ENCODE measurements around the gene OTOA. TPM values are rescaled to one million over a fixed set of nuclear protein-coding genes. Genes with fewer than 3 reads are reported as not detected.

Gene OTOA
- total and polyA plus RNA-seq, 2 of the 13 experiments (the other 11 are each of a cell fraction or from before 2014, with no cell fraction given), result 0.05 to 0.15 TPM

- Histone ChIP-seq H2AFZ (ENCODE audit: low read length) (no peak overlapping the region), H3K79me2 (ENCODE audit: insufficient read depth, low read length) (no peaks in the 10 kb centered on the region), H3K4me3 (replicated peaks in 1 of 3; ENCODE audit: insufficient read depth in 1 of 3, low read depth in 2 of 3, low read length in 3 of 3) (no peak overlapping the region), H3K9me3 (ENCODE audit: low read length) (no peaks in the 10 kb centered on the region), H3K4me2 (ENCODE audit: low read depth, low read length) (no peak overlapping the region), H4K20me1 (ENCODE audit: insufficient read depth, low read length) (no peaks in the 10 kb centered on the region), H3K36me3 (replicated peaks in 1 of 2; ENCODE audit: control insufficient read depth in 1 of 2, insufficient read depth in 2 of 2, low read length in 2 of 2) (no peaks in the 10 kb centered on the region), H3K27ac (ENCODE audit: extremely low read length, insufficient read depth, low read length) (no peak overlapping the region), H3K9ac (ENCODE audit: insufficient read depth, low read depth, low read length) (no peak overlapping the region), H3K27me3 (ENCODE audit: control insufficient read depth in 1 of 2, insufficient read depth in 2 of 2, low read length in 2 of 2) (peaks cover under 1 to 25% of the 10 kb centered on the region in 2 experiments; a peak in 4 of 5 replicates), H3K4me1 (ENCODE audit: insufficient read depth, low read length) (no peaks in the 10 kb centered on the region)
- 19% methylated on average over 2 of the region's 2 CpGs for WGBS (ENCODE audit: low lambda C conversion rate)
- in situ Hi-C loops (cut with HindIII; ENCODE audit: extremely low pct_ligation_motif_present, low pct_unique_long_range_greater_than_20kb), result no loop called here
- ATAC-seq (no peak), DNase-seq (ENCODE audit: low spot score) (no peak), FAIRE-seq (peak; percentile 26)
- TF ChIP-seq CREB1 (IDR thresholded peaks at IDR 0.05) (peak; percentile 44; the same call in 1 of the 2 replicates), CREB1 (CRISPR knock-in tag; IDR thresholded peaks at IDR 0.05) (no peak), RFX5 (IDR thresholded peaks at IDR 0.05; ENCODE audit: low read depth, low read length) (no peak), ETV6 (CRISPR knock-in tag; conservative IDR thresholded peaks at IDR 0.05) (no peak), ZNF451 (CRISPR knock-in tag; IDR thresholded peaks at IDR 0.05) (no peak), ATF7 (IDR thresholded peaks at IDR 0.05) (peak; percentile 78), ATF7 (CRISPR knock-in tag; IDR thresholded peaks at IDR 0.05) (no peak), ZNF124 (CRISPR knock-in tag; IDR thresholded peaks at IDR 0.05) (no peak), HDAC1 (CRISPR knock-in tag; IDR thresholded peaks at IDR 0.05) (no peak), CSRNP2 (CRISPR knock-in tag; conservative IDR thresholded peaks at IDR 0.05; ENCODE audit: low read depth) (no peak), FOXA1 (IDR thresholded peaks at IDR 0.05) (no peak), FOXA1 (CRISPR knock-in tag; IDR thresholded peaks at IDR 0.05) (no peak)
- POLR2A ChIA-PET, result no interaction called here
- CTCF ChIA-PET (ENCODE audit: low intra/inter-chr PET ratio, low total read pairs), result no interaction called here
- intact Hi-C loops (cut with micrococcal nuclease; ENCODE audit: unreplicated experiment), result no loop called here
- BruUV-seq (replicated peaks), result no TSS peak
Measured at GRCh38 chr16:21703156-21703555, 39.4 kb downstream of the OTOA start.
